ACC112 (cell line): ENCODE results near the gene TAF4B.
"Not testable (repeated sequence)": the region's sequence is repeated elsewhere in the genome, so short reads cannot be mapped to it uniquely, and the experiment has no call there.

Experiments
- H2AFZ ChIP-seq: fragments of 200-600 bp; sonication (generic); one replicate; pipeline ENCODE4 v1.6.0; 2017; ENCODE audit warnings: antibody characterized with exemption, low read length; ENCODE audit not compliant: unreplicated experiment
- H3K27ac ChIP-seq: fragments of 200-600 bp; sonication (generic); 2 replicates; pipeline ENCODE4 v1.5.1; 2014; ENCODE audit warnings: low read depth, mild to moderate bottlenecking, antibody characterized with exemption, low read length, moderate library complexity
- H3K27me3 ChIP-seq: fragments of 200-600 bp; sonication (generic); 2 replicates; pipeline ENCODE4 v1.6.1; 2014; ENCODE audit warnings: mild to moderate bottlenecking, antibody characterized with exemption, low read length, moderate library complexity, mixed read lengths; ENCODE audit not compliant: insufficient read depth
- H3K36me3 ChIP-seq: fragments of 200-600 bp; sonication (generic); 2 replicates; pipeline ENCODE4 v1.6.1; 2016; ENCODE audit warnings: mild to moderate bottlenecking, antibody characterized with exemption, low read length, moderate library complexity, mixed read lengths; ENCODE audit not compliant: insufficient read depth
- H3K4me1 ChIP-seq: fragments of 200-600 bp; sonication (generic); one replicate; pipeline ENCODE4 v1.6.1; 2016; ENCODE audit warnings: low read length, mixed read lengths; ENCODE audit not compliant: insufficient read depth, unreplicated experiment, control insufficient read depth
- H3K4me3 ChIP-seq: fragments of 200-600 bp; sonication (generic); 2 replicates; pipeline ENCODE4 v1.5.1; 2014; ENCODE audit warnings: mild to moderate bottlenecking, low read depth, low read length
- H3K79me2 ChIP-seq: fragments of 200-600 bp; sonication (generic); one replicate; pipeline ENCODE4 v1.6.0; 2016; ENCODE audit warnings: low read length; ENCODE audit not compliant: control insufficient read depth, unreplicated experiment, insufficient read depth

TAF4B gene

DNA sequence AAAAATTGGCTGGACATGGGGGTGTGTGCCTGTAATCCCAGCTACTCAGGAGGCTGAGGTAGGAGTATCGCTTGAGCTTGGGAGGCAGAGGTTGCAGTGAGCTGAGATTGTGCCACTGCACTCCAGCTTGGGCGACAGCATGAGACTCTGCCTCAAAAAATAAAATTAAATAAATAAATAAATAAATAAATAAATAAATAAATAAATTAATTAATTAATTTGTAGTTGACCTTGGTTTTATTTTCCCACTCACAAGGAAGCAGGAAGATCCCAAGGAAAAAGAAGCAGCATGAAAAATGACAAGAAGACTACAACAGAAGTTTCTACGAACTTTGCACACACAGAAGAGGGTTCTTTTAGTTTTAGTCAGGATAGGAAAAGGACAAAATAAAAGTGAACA lies 211.4 kb downstream of the TAF4B start:
- not testable (repeated sequence) for H2AFZ ChIP-seq, H3K27ac ChIP-seq, H3K4me3 ChIP-seq, H3K79me2 ChIP-seq, H3K36me3 ChIP-seq, H3K27me3 ChIP-seq
- H3K4me1 ChIP-seq, result peaks cover 11% of the 10 kb centered on the region

DNA sequence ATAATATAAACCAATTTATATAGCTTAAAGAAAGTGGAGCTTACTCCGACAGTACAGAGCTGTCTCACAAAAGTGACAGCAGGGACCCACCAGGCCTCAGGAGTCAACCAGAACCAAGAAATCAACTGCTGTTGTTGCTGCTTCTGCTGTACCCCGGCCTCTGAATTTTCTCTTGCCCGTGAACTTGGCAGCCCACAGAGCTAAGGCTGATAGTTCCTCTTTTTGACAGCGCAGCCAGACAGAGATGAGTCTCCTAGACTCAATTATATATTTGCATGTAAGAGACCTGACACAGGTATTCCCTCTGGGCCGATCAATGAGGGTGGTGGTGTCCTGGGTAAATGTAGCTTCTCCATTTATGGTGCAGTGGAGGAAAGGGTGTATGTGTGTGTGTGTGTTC lies 212.7 kb downstream of the TAF4B start:
- no peak overlapping the region for H3K27ac ChIP-seq
- peaks cover 11% of the 10 kb centered on the region for H3K4me1 ChIP-seq
- H2AFZ ChIP-seq, result no peak overlapping the region
- no peak overlapping the region for H3K4me3 ChIP-seq
- H3K27me3 ChIP-seq, result no peaks in the 10 kb centered on the region
- H3K36me3 ChIP-seq, result no peaks in the 10 kb centered on the region
- no peaks in the 10 kb centered on the region for H3K79me2 ChIP-seq

DNA sequence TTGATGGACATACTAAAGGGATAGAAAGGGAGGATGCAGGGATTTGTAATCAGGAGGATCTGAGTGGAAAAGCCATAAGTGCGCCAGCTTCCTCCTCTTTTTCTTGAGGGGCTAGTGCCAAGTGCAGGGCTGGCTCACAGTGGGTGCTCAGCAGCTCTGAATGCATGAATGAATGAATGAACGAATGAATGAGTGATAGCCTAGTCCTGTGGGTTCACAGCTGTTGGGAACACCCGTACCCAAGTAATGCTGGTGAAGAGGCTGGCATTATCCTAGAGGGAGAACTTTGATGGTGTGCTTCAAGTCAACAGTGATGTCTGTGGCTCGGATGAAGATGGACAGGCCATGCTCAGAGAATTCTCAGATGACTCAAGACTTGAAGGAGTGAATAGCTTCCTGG lies 213.3 kb downstream of the TAF4B start:
- Histone ChIP-seq H3K36me3 (no peaks in the 10 kb centered on the region), H3K27ac (no peak overlapping the region), H3K4me3 (no peak overlapping the region), H3K79me2 (no peaks in the 10 kb centered on the region), H2AFZ (no peak overlapping the region), H3K27me3 (no peaks in the 10 kb centered on the region), H3K4me1 (peaks cover 11% of the 10 kb centered on the region)

DNA sequence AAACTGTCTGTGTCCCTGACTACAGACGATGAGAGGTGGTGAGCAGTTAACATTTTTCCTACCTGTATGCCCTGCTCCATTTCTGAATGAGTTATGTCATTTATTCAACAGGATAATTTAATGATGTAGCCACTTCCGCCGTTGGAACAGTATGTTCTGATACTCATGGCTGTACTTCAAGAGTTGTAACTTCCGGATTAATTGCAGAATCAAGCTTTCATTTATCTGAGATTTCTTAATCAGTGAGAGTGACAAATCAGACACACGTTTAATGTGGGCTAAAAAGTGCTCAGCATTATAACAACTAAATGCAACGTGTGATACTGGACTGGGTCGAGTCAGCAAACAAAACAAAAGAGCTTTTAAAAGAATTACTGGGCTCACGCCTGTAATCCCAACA lies 214.4 kb downstream of the TAF4B start:
- H3K4me3 ChIP-seq, result no peak overlapping the region
- H3K4me1 ChIP-seq, result peaks cover 11% of the 10 kb centered on the region
- H2AFZ ChIP-seq, result no peak overlapping the region
- no peak overlapping the region for H3K27ac ChIP-seq
- H3K79me2 ChIP-seq, result no peaks in the 10 kb centered on the region
- H3K36me3 ChIP-seq, result no peaks in the 10 kb centered on the region
- H3K27me3 ChIP-seq, result no peaks in the 10 kb centered on the region
